GM18861 (cell line): ENCODE data around the gene ZNF189.
A peak's percentile ranks its signal among the peaks of the same experiment; 100 is the strongest.

Experiments used
- ATAC-seq: cut with Tn5 transposase; IDR thresholded peaks from one replicate; pipeline ENCODE4 v1.9.1; 2021; ENCODE audit not compliant: unreplicated experiment

The ZNF189 gene

GRCh38 chr9:101417977-101418376, 19.3 kb downstream of the ZNF189 start:
- no peak for ATAC-seq

- ATAC-seq: no peak
These were observed 20.1 kb downstream of the ZNF189 start for GRCh38 chr9:101418518-101419430.

- ATAC-seq: no peak
These were observed 21.2 kb downstream of the ZNF189 start for GRCh38 chr9:101419863-101420262.

GRCh38 chr9:101421653-101422065, 23.0 kb downstream of the ZNF189 start:
- ATAC-seq: no peak

- no peak for ATAC-seq
These were observed 28.7 kb downstream of the ZNF189 start for GRCh38 chr9:101427358-101427757.

- ATAC-seq: peak; percentile 65
These were observed 29.5 kb downstream of the ZNF189 start for GRCh38 chr9:101427957-101428655.

GRCh38 chr9:101428909-101429308, 30.3 kb downstream of the ZNF189 start:
- ATAC-seq: no peak

GRCh38 chr9:101429736-101430135, 31.1 kb downstream of the ZNF189 start:
- no peak for ATAC-seq

- ATAC-seq: no peak
These were observed 33.5 kb downstream of the ZNF189 start for GRCh38 chr9:101432171-101432570.

- no peak for ATAC-seq
These were observed 34.1 kb downstream of the ZNF189 start for GRCh38 chr9:101432740-101433139.

GRCh38 chr9:101433229-101433628, 34.6 kb downstream of the ZNF189 start:
- no peak for ATAC-seq

GRCh38 chr9:101434998-101435397, 36.3 kb downstream of the ZNF189 start:
- ATAC-seq: no peak

GRCh38 chr9:101435601-101436079, 37.0 kb downstream of the ZNF189 start, which contains the start of gene ALDOB:
Gene ALDOB, minus strand, starts transcription at chr9:101435774. Its CDS starts 4,887 bp downstream, at chr9:101430887.
- ATAC-seq: no peak

- ATAC-seq: no peak
These were observed 39.2 kb downstream of the ZNF189 start for GRCh38 chr9:101437806-101438232.

GRCh38 chr9:101438523-101438922, 39.9 kb downstream of the ZNF189 start:
- no peak for ATAC-seq

GRCh38 chr9:101440714-101441230, 42.1 kb downstream of the ZNF189 start:
- ATAC-seq: no peak

GRCh38 chr9:101442318-101442717, 43.7 kb downstream of the ZNF189 start:
- ATAC-seq: no peak

GRCh38 chr9:101442736-101443135, 44.1 kb downstream of the ZNF189 start:
- no peak for ATAC-seq

GRCh38 chr9:101443364-101443771, 44.7 kb downstream of the ZNF189 start:
- ATAC-seq: no peak

- no peak for ATAC-seq
These were observed 46.8 kb downstream of the ZNF189 start for GRCh38 chr9:101445353-101446029.

GRCh38 chr9:101446732-101447131, 48.1 kb downstream of the ZNF189 start:
- no peak for ATAC-seq
